HG02678 (cell line): ENCODE data around the gene WASF2.

Experiments used
- ATAC-seq: cut with Tn5 transposase; IDR thresholded peaks from one replicate; pipeline ENCODE4 v1.9.1; 2021; ENCODE audit warnings: mild to moderate bottlenecking, moderate library complexity; ENCODE audit not compliant: unreplicated experiment

The WASF2 gene

DNA sequence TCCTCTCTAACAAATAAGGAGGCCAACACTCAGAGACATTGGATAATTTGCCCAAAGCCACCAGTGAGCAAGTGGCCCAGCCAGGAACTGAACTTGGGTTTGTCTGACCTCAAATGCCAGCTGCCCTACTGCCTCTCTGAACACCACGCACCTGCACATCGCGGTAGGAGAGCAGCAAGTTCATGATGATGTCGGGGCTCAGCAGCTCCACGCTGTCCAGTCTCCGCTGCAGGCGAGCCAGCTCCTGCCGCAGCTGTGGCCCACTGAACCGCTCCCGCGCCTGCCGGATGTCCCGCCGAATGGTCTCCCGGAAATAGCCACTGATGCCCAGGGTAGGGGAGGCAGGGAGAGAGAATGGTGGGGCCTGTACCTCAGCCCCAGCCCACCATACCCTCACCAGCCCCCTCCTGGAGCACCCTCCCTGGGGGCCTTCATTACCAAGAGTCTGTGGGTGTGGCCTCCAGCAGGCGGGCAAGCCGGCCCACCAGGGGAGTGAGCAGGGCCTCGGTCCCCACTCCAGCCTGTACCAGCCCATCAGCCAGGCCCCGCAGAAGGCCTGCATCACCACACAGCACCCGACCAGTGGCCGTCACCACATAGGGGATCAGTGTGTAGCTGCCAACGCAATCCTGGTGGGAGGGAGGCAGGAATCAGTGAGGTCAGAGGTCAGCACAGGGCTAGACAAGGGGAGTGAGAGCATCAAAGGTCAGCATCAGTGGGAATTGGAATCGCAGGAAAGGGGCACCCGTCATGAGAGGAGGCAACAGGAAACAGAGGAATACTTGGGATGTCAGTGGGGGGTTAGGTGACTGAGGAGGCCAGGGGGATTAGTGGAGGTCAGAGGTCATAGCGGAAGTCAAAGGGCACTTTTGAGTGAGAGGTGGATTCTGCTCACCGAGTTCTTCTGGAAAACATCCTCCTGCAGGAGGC, 125.9 kb downstream of the WASF2 start:
- no peak for ATAC-seq

DNA sequence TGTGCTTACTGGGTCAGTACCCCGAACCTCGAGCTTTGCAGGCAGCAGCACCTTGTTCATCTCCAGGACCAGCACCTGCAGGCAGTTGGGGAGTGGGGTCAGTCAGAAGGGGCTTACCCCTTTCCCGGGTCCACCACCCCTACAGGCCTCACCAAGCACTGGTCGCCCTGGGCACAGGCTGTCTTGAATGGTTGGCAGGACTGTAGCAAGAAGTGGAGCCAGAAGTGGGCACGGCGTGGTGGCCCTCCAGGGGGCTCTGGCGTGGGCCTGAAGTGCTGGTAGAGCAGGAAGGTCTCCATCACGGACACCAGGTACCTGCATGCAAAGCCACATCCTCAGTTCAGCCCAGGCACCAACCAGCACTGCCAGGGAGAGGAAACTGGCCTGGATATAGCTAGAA, 128.4 kb downstream of the WASF2 start:
- no peak for ATAC-seq

DNA sequence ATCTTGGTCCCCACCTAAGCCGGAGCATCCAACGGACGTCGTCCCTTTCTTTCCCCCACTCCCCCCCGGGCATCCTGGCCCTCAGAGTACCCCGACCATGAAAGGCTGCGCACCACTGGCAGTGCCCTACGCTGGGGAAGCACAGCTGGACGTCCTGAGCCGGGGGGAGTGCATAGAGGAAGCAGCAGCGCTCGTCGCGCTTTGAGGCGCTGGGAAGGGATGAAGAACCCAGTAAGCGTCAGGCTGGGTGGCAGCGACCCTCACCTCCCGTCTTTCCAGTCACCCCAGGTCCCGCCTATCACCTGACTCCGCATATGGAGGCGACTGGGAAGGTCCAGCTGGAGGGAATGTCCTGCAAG, 128.9 kb downstream of the WASF2 start:
- ATAC-seq, result no peak

DNA sequence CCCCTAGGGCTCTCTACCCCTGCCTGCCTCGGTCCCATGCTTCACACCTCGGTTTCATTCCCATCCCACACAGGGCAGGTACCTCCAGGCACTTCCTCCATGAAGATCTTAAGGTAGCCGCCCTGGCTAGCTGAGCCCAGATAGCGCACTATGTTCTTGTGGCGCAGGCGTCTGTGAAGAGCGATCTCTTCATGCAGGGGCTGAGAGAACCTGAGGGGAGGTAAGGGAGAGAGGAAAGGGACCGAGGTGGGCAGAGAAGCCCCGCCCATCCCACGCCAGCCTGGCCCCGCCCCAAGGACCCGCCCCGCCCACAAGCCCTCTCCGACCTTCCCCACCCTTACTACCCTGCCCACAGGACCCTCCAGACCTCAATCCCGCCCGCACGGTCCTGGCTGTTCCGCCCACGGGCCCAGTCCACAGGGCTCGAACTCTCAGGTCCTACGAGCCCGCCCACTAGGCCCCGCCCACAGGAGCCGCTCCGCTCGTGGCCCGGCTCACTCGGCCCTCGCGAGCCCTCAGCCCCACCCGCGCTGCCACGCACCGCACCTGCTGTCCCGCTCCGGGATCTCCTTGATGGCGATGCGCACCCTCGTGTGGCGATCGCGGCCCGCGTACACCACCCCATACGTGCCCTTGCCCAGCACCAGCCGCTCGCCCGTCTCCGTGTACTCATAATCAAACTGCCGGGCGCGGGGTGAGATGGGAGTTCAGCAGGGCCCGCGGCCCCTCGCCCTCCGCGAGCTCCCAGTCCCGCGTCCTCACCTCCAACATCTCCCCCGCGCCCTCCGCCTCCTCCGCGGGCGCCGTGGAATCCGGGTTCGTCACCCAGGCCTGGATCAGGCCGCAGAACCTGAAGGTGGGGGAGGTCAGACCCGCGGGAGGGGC, 129.6 kb downstream of the WASF2 start:
- ATAC-seq, result no peak

DNA sequence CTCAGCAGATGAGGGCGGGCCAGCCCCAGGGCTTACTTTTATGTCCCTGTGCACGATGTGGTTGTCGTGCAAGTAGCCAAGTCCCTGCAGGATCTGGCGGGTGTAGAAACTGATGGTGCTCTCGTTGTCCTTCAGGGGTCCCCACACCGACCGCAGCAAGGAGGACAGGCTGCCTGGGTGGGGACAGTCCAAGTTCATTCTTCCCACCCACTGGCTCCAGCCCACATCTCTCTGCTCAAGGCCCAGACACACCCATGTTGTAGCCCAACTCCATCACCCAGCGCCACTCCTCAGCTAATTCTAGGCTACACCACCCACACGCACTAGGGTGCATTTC, 130.2 kb downstream of the WASF2 start:
- ATAC-seq, result no peak

DNA sequence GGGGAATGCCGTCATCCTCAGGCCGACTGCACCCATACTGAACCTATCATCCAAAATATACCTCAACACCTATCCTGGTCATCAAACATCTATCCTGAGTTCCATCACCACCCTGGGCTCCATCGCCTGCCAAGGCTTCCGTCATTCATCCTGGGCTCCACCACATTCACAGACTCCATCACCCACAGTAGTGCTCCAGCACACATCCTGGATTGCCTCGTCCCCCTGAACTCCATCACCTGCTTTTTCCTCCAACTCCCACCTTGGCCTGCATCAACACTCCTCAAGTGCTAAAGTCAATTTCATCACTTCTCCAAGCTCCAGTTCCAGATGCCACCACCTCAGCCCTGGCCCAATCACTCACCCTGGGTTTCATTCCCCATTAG, 131.0 kb downstream of the WASF2 start:
- ATAC-seq, result no peak

DNA sequence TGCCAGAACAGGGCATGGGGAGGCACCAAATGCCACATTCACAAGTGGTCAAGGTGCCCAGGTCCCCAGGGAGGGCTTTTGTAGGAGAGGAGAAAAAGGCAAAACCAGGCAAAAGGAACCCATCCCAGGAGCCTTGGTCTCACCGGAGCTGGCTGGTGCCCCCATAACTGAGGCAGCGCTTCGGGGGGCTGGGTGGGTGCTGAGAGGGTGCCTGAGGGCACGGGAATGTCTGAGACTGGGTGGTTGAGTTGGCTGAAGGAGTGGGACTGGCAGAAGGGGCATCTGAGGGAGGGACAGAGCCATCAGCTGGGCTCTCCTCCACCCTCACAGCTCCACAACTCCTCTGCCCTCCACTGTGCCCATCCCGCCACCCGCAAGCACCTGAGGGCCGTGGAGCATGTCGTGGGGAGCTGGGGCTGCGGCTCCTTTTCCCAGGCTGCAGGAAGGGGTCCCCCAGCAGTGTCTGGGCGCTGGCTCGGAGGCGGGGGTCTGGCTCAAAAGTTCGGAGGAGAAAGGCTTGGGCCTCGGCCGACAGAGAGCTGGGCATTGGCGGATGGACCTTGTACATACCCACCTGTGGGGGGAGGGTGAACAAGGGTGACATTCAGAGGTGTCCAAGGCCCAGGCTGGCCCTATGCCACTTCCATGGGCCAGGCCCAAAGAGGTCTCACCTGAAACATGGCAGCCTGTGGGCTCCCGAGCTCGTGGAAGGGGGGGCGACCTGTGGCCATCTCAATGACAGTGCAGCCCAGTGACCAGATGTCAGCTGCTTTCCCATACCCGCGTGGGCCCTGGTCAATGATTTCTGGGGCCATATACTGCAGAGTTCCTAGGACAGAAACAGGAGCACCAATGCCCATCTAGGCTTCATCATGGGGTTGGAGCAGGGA, 131.7 kb downstream of the WASF2 start:
- no peak for ATAC-seq

DNA sequence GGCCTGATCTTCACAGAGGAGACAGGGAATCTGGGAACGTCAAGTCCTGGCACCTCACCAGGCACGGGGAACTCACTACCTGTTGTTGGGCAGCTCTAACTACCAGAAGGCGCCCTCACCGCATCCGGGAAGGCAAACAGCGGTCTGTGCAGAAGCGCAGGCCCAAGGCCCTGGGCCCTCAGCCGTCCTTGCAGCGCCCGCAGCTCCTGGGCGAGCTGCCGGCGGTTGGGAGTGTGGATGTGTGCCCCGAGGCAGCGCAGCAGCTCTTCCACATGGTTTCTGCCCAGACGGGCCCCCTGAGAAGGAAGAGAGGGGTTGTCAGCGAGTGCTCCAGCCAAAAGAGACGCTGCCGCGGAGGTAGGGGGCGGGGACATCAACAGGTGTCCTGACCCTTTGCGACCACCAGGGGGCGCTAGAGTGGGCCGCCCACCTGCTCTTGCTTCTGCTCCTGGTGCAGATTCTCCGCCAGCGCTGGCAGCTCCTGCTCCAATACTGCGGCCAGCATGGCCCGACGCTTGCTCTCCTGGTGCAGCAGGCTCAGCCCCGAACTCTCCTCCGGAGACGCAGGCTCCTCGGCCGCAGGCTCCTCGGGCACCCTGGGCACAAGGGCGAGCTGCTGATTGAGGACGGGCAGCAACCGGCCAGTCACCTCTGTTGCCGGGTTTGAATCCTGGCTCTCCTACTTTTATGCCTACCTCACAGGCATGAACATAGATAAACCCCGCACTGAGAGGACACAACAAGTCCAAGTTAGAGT, 132.5 kb downstream of the WASF2 start:
- ATAC-seq, result peak; percentile 73

DNA sequence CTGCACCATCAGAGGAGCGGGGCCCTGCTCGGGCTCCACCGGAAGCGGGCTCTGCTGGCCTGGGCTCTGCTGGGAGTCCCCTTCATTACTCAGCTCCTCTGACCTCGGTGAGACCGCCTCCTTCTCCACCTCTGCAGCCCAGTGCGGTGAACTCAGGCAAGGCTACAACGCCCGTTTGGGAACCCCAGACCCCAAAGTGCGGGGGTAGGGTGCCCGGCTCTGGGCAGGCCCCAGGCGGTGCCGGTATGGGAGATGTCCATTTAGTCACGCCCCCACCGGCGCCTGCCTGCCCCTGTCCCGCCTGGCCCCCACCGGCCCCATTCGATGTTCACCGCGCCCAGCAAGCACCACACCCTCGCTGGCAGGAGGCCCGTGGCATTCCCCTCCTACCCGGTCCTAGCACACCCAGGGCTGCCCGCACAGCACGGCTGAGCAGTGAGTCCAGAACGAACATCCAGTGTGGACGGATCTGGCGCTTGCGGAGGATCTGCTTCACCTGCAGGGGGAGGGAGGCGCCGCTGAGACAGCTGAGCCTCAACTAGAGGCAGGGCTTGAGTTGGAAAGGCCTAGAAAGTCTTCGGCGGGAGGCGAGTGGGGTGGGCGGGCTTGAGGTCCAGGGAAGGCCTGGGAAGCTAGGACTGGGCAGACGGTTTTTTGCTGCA, 133.2 kb downstream of the WASF2 start:
- no peak for ATAC-seq

DNA sequence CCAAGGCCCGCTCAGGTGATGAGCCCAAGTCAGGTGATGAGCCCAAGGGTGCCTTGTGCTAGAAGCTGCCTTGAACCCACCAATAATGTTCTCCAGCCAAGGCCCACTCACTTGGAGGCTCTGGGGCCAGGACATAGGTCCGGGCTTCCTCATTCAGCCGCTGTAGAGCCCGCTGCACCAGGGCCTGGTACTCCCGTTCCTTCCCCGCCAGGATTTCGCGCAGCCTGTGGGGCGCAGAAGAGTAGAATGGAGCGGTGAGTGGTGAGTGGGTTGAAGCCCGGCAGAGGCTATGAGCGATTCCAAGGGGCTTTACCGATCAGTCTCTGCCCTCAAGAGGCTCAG, 133.7 kb downstream of the WASF2 start:
- ATAC-seq, result no peak

DNA sequence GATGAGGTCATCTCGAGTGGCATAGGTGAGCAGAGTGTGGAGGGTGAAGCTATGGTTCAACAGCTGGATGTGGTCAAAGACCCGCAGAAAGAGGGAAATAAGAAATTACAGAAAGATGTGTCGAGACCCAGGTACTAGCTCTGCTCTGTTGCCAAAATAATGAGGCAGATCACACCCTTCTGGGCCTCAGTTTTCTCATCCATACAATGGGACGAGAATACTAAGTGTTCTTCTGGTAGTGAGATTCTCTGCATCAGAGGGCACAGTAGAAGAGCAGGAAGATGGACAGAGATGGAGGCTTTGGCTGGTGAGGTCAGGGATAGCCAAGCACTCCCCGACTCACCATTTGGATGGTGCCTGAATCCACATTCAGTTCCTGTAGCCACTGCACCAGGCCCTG, 134.3 kb downstream of the WASF2 start:
- ATAC-seq, result no peak
